22Rv1 (cell line): ENCODE measurements around the gene MMP14.

Source experiments
- H3K27ac ChIP-seq: fragments of 450-650 bp; 2 replicates; pipeline ENCODE4 v1.5.1; 2017
- CTCF ChIP-seq: fragments of 450-650 bp; IDR thresholded peaks from 2 replicates; pipeline ENCODE4 v1.5.1; 2017; ENCODE audit warnings: mild to moderate bottlenecking
- ZFX ChIP-seq: fragments of 450-650 bp; IDR thresholded peaks from 2 replicates; pipeline ENCODE4 v1.6.1; 2017; ENCODE audit warnings: antibody characterized with exemption, borderline replicate concordance

Gene MMP14

DNA sequence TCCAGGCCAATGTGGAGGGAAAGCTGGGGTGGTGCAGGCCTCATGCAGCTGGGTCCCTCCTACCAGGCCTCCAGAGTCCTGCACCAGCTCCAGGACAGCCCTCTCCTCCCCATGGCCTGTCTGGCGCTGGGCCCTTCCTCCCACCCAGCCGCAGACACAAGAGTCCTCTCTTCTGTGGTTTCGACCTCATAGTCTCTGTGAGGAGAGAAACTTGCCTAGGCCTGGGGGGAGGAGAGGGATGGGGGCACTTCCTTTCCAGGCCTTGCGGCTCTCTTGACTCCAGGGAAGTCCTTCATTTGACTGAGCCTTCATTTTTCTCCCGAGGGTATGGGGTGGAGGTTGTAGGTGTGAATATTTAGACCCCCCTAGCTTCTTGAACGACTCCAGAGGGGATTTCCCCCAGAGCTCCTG, 2.3 kb downstream of the MMP14 start:
- no peak overlapping the region for H3K27ac ChIP-seq
- TF ChIP-seq ZFX (no peak), CTCF (no peak)

- no peak overlapping the region for H3K27ac ChIP-seq
These were observed 2.9 kb downstream of the MMP14 start for GRCh38 chr14:22839159-22839779.

GRCh38 chr14:22841311-22841710, 4.9 kb downstream of the MMP14 start:
- H3K27ac ChIP-seq = no peak overlapping the region
- TF ChIP-seq ZFX = no peak
- TF ChIP-seq CTCF = no peak

More at GRCh38 chr14:22839159-22839779, 2.9 kb downstream of the MMP14 start:
- TF ChIP-seq CTCF = no peak
- TF ChIP-seq ZFX = no peak

GRCh38 chr14:22841769-22842168, 5.4 kb downstream of the MMP14 start:
- H3K27ac ChIP-seq = no peak overlapping the region
- no peak for TF ChIP-seq CTCF
- no peak for TF ChIP-seq ZFX

DNA sequence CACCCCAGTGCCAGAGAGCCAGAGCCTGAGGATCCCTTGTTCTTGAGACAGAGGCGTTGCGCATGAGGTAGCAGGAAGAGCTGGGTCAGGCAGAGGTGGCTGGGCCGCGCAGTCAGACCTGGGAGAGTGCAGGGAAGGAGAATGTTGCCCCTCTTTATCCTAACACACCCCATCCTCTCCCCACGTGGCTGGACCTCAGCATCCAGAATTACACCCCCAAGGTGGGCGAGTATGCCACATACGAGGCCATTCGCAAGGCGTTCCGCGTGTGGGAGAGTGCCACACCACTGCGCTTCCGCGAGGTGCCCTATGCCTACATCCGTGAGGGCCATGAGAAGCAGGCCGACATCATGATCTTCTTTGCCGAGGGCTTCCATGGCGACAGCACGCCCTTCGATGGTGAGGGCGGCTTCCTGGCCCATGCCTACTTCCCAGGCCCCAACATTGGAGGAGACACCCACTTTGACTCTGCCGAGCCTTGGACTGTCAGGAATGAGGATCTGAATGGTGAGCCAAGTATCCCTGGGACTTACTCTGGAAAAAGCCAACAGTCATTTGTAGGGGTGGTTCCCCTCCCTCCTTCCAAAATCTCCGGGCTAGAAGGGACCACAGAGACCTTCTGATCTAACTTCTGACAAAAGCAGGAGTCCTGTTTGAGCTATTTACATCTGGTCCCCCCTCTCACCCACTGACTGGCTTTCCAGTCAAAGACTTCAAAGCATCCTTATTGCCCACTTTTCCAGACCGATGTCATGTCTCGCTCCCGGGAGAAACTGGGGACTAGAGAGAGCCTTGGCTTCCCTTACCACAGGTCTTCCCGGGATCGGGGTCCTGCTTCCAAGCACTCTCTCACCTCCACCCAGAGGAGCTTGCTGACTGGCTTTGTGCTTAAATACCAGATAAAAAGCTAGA, 6.1 kb downstream of the MMP14 start:
- TF ChIP-seq ZFX = no peak
- no peak for TF ChIP-seq CTCF
- H3K27ac ChIP-seq = no peak overlapping the region

GRCh38 chr14:22843123-22843925, 6.9 kb downstream of the MMP14 start:
- H3K27ac ChIP-seq = no peak overlapping the region
- TF ChIP-seq ZFX = no peak
- no peak for TF ChIP-seq CTCF
